ENCODE data around the gene CTDSP1.

The CTDSP1 gene

GRCh38 chr2:218400930-218401881 lies 1.5 kb downstream of the CTDSP1 start:
- TF ChIP-seq, protein P1, sequence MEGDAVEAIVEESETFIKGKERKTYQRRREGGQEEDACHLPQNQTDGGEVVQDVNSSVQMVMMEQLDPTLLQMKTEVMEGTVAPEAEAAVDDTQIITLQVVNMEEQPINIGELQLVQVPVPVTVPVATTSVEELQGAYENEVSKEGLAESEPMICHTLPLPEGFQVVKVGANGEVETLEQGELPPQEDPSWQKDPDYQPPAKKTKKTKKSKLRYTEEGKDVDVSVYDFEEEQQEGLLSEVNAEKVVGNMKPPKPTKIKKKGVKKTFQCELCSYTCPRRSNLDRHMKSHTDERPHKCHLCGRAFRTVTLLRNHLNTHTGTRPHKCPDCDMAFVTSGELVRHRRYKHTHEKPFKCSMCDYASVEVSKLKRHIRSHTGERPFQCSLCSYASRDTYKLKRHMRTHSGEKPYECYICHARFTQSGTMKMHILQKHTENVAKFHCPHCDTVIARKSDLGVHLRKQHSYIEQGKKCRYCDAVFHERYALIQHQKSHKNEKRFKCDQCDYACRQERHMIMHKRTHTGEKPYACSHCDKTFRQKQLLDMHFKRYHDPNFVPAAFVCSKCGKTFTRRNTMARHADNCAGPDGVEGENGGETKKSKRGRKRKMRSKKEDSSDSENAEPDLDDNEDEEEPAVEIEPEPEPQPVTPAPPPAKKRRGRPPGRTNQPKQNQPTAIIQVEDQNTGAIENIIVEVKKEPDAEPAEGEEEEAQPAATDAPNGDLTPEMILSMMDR (conservative IDR thresholded peaks at IDR 0.05; ENCODE audit: low read depth, low read length), result no peak
- DNase-seq (ENCODE audit: low read depth), result no peak
- H3K4me3 ChIP-seq (ENCODE audit: low read length), result peak overlapping the region; percentile 74

GRCh38 chr2:218401890-218402289 lies 2.2 kb downstream of the CTDSP1 start:
- no peak for DNase-seq (ENCODE audit: low read depth)
- TF ChIP-seq, protein P1 (conservative IDR thresholded peaks at IDR 0.05; ENCODE audit: low read depth, low read length), result no peak
- no peak overlapping the region for H3K4me3 ChIP-seq (ENCODE audit: low read length)

GRCh38 chr2:218402491-218402901 lies 2.8 kb downstream of the CTDSP1 start:
- no peak for DNase-seq (ENCODE audit: low read depth)
- TF ChIP-seq, protein P1 (conservative IDR thresholded peaks at IDR 0.05; ENCODE audit: low read depth, low read length), result no peak
- H3K4me3 ChIP-seq (ENCODE audit: low read length), result no peak overlapping the region

DNA sequence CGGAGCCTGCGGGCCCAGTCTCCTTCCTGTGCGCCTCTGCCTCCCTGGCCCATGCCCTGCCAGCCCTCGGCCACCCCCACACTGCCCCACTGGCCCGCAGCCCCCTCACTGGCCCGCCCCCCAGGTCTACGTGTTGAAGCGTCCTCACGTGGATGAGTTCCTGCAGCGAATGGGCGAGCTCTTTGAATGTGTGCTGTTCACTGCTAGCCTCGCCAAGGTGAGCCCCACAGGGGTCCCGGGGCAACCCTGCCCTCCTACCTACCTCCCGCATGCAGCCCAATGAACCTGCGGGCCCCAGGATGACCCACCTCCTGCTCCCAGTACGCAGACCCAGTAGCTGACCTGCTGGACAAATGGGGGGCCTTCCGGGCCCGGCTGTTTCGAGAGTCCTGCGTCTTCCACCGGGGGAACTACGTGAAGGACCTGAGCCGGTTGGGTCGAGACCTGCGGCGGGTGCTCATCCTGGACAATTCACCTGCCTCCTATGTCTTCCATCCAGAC lies 3.3 kb downstream of the CTDSP1 start:
- DNase-seq (ENCODE audit: low read depth), result no peak
- TF ChIP-seq, protein P1 (conservative IDR thresholded peaks at IDR 0.05; ENCODE audit: low read depth, low read length), result no peak
- H3K4me3 ChIP-seq (ENCODE audit: low read length), result no peak overlapping the region

DNA sequence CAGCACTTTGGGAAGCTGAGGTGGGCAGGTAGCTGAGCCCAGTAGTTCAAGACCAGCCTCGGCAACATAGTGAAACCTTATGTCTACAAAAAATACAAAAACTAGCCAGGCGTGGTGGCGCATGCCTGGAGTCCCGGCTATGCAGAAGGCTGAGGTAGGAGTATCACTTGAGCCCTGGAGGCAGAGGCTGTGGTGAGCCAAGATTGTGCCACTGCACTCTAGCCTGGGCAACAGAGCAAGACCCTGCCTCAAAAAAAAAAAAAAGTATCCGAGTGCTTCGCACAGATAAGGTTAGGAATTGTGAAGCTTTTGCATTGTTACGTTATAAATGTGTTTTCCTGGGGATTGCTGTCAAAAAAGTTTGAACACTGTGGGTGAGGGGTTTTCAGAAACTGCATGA lies 4.1 kb downstream of the CTDSP1 start:
- DNase-seq (ENCODE audit: low read depth), result no peak

GRCh38 chr2:218404351-218405085 lies 4.8 kb downstream of the CTDSP1 start:
- TF ChIP-seq, protein P1 (conservative IDR thresholded peaks at IDR 0.05; ENCODE audit: low read depth, low read length), result no peak
- DNase-seq (ENCODE audit: low read depth), result no peak
- no peak overlapping the region for H3K4me3 ChIP-seq (ENCODE audit: low read length)

More for the DNA sequence above, 4.1 kb downstream of the CTDSP1 start:
- H3K4me3 ChIP-seq (ENCODE audit: low read length), result no peak overlapping the region
- TF ChIP-seq, protein P1 (conservative IDR thresholded peaks at IDR 0.05; ENCODE audit: low read depth, low read length), result no peak

Data from retinal pigment epithelial cell (primary cell).